ENCODE measurements around the gene TPM4.
A peak's percentile ranks its signal among the peaks of the same experiment; 100 is the strongest.
"Not testable (repeated sequence)": the region's sequence is repeated elsewhere in the genome, so short reads cannot be mapped to it uniquely, and the experiment has no call there.

TPM4 gene

DNA sequence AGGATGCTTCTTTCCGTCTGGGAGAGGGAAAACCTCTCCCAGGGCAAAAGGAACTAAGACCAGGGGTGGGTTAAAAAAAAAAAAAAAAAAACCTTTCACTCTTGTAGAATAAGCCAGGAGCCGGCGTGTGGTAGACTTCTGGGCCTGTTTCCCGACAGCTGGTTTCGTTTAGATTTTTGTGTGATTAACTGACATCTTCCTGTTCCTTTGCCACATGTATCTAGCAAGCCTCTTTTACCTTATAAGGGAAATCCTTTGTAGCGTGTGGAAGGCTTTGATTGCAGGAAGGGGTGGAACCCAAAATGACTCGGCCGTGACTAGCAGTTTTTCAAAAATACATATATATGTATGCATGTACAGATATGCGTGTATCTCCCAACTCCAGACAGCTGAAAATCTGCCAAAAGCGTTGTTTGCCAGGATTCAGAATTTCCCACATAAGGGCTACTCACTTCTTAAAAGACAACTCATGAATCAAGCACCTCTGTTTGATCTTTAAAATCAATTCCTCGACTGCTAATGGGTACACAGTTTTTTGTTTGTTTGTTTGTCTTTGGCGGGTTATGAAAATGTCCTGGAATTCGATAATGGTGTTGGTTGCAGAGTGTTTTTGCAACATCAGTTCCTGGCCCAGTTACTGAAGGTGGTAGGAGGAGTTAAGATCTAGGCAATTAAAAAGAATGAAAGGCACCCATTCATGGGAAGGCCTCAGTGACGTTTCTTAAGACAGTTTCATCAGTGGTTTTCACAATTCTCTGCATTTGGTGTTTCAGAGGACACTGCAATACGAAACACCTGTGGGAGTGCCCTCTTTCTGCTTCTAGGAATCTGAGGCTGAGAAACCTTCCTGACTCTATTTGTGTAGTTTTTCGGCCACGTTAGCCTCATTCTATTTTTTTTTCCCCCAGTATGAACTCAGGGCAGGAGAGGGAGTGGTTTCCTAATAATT lies 2.7 kb downstream of the TPM4 start:
- peak overlapping the region; percentile 89 for H3K27ac Mint-ChIP-seq (ENCODE audit: low read depth)
- DNase-seq (ENCODE audit: low spot score in 2 of 2) (peak in 1 of 2 donors; percentile 75), ATAC-seq (replicated peaks; ENCODE audit: extremely low read depth, poor library complexity, severe bottlenecking) (peak; percentile 82)
- H3K4me1 Mint-ChIP-seq: peaks cover 54% of the 10 kb centered on the region
- no peaks in the 10 kb centered on the region for H3K27me3 Mint-ChIP-seq
- peak overlapping the region; percentile 78 for H3K4me3 Mint-ChIP-seq
- no peaks in the 10 kb centered on the region for H3K9me3 Mint-ChIP-seq
- H3K36me3 Mint-ChIP-seq (ENCODE audit: insufficient read depth): peaks cover 45% of the 10 kb centered on the region

- ATAC-seq (replicated peaks; ENCODE audit: extremely low read depth, poor library complexity, severe bottlenecking): no peak
- peaks cover 56% of the 10 kb centered on the region for H3K4me1 Mint-ChIP-seq
- no peaks in the 10 kb centered on the region for H3K27me3 Mint-ChIP-seq
- peak overlapping the region; percentile 41 for H3K4me3 Mint-ChIP-seq
- H3K27ac Mint-ChIP-seq (ENCODE audit: low read depth): no peak overlapping the region
- H3K36me3 Mint-ChIP-seq (ENCODE audit: insufficient read depth): peaks cover 84% of the 10 kb centered on the region
- no peak for DNase-seq (ENCODE audit: low spot score in 2 of 2)
- H3K9me3 Mint-ChIP-seq: no peaks in the 10 kb centered on the region
Measured at GRCh38 chr19:16084067-16084685, 7.9 kb downstream of the TPM4 start.

GRCh38 chr19:16085115-16085514 lies 8.8 kb downstream of the TPM4 start:
- no peak for ATAC-seq (replicated peaks; ENCODE audit: extremely low read depth, poor library complexity, severe bottlenecking)
- H3K4me3 Mint-ChIP-seq: peak overlapping the region; percentile 72

DNA sequence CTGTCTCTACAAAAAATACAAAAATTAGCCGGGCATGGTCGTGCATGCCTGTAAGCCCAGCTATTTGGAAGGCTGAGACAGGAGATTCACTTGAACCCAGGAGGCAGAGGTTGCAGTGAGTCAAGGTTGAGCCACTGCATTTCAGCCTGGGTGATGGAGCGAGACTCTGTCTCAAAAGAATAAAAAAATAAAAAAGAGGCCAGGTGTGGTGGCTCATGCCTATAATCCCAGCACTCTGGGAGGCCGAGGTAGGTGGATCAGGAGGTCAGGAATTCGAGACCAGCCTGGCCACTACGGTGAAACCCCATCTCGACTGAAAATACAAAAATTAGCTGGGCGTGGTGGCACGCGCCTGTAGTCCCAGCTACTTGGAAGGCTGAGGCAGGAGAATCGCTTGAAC lies 11.1 kb downstream of the TPM4 start:
- not testable (repeated sequence) for ATAC-seq (replicated peaks; ENCODE audit: extremely low read depth, poor library complexity, severe bottlenecking); DNase-seq (ENCODE audit: low spot score in 2 of 2); H3K4me3 Mint-ChIP-seq; H3K27ac Mint-ChIP-seq (ENCODE audit: low read depth); H3K27me3 Mint-ChIP-seq; H3K9me3 Mint-ChIP-seq
- Mint-ChIP-seq H3K4me1 (peaks cover 39% of the 10 kb centered on the region), H3K36me3 (ENCODE audit: insufficient read depth) (peaks cover 96% of the 10 kb centered on the region)

More at GRCh38 chr19:16085115-16085514, 8.8 kb downstream of the TPM4 start:
- Mint-ChIP-seq H3K4me1 (peaks cover 52% of the 10 kb centered on the region), H3K9me3 (no peaks in the 10 kb centered on the region), H3K27me3 (no peaks in the 10 kb centered on the region), H3K36me3 (ENCODE audit: insufficient read depth) (peaks cover 87% of the 10 kb centered on the region), H3K27ac (ENCODE audit: low read depth) (no peak overlapping the region)
- DNase-seq (ENCODE audit: low spot score in 2 of 2): no peak

DNA sequence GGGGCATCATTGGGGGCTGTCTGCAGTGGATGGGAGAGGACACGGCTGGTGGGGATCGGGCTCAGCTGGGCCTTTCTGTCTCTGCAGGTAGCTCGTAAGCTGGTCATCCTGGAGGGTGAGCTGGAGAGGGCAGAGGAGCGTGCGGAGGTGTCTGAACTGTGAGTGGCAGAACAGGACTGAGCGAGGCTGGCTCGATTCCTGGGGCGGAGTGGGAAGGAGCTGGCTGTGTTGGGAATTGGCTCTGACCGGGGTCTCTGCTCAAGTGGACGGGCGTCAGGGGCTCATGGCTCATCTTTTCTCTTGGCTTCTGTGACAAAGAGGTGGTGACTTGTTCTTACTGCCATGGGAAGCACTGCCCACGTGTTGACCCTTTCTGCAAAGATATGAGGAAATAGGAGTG lies 11.6 kb downstream of the TPM4 start:
- H3K4me1 Mint-ChIP-seq: peaks cover 44% of the 10 kb centered on the region
- no peaks in the 10 kb centered on the region for H3K9me3 Mint-ChIP-seq
- H3K27ac Mint-ChIP-seq (ENCODE audit: low read depth): no peak overlapping the region
- peaks cover 96% of the 10 kb centered on the region for H3K36me3 Mint-ChIP-seq (ENCODE audit: insufficient read depth)
- H3K4me3 Mint-ChIP-seq: no peak overlapping the region
- H3K27me3 Mint-ChIP-seq: no peaks in the 10 kb centered on the region
- ATAC-seq (replicated peaks; ENCODE audit: extremely low read depth, poor library complexity, severe bottlenecking) (no peak), DNase-seq (ENCODE audit: low spot score in 2 of 2) (no peak)

- Mint-ChIP-seq H3K27ac (ENCODE audit: low read depth) (no peak overlapping the region), H3K4me1 (peaks cover 47% of the 10 kb centered on the region), H3K4me3 (no peak overlapping the region), H3K9me3 (no peaks in the 10 kb centered on the region), H3K36me3 (ENCODE audit: insufficient read depth) (peaks cover 97% of the 10 kb centered on the region), H3K27me3 (no peaks in the 10 kb centered on the region)
- no peak for ATAC-seq (replicated peaks; ENCODE audit: extremely low read depth, poor library complexity, severe bottlenecking)
- no peak for DNase-seq (ENCODE audit: low spot score in 2 of 2)
Measured at GRCh38 chr19:16088351-16089009, 12.2 kb downstream of the TPM4 start.

GRCh38 chr19:16089010-16089846 lies 12.9 kb downstream of the TPM4 start:
- Mint-ChIP-seq H3K4me3 (no peak overlapping the region), H3K36me3 (ENCODE audit: insufficient read depth) (peaks cover 97% of the 10 kb centered on the region), H3K27ac (ENCODE audit: low read depth) (no peak overlapping the region), H3K9me3 (no peaks in the 10 kb centered on the region), H3K4me1 (peaks cover 47% of the 10 kb centered on the region), H3K27me3 (no peaks in the 10 kb centered on the region)
- ATAC-seq (replicated peaks; ENCODE audit: extremely low read depth, poor library complexity, severe bottlenecking): no peak
- no peak for DNase-seq (ENCODE audit: low spot score in 2 of 2)

GRCh38 chr19:16091546-16092475 lies 15.5 kb downstream of the TPM4 start:
- H3K36me3 Mint-ChIP-seq (ENCODE audit: insufficient read depth): peaks cover 96% of the 10 kb centered on the region
- peaks cover 34% of the 10 kb centered on the region for H3K4me1 Mint-ChIP-seq
- no peaks in the 10 kb centered on the region for H3K27me3 Mint-ChIP-seq
- DNase-seq (ENCODE audit: low spot score in 2 of 2): no peak
- H3K9me3 Mint-ChIP-seq: no peaks in the 10 kb centered on the region
- no peak overlapping the region for H3K4me3 Mint-ChIP-seq
- ATAC-seq (replicated peaks; ENCODE audit: extremely low read depth, poor library complexity, severe bottlenecking): no peak
- no peak overlapping the region for H3K27ac Mint-ChIP-seq (ENCODE audit: low read depth)

DNA sequence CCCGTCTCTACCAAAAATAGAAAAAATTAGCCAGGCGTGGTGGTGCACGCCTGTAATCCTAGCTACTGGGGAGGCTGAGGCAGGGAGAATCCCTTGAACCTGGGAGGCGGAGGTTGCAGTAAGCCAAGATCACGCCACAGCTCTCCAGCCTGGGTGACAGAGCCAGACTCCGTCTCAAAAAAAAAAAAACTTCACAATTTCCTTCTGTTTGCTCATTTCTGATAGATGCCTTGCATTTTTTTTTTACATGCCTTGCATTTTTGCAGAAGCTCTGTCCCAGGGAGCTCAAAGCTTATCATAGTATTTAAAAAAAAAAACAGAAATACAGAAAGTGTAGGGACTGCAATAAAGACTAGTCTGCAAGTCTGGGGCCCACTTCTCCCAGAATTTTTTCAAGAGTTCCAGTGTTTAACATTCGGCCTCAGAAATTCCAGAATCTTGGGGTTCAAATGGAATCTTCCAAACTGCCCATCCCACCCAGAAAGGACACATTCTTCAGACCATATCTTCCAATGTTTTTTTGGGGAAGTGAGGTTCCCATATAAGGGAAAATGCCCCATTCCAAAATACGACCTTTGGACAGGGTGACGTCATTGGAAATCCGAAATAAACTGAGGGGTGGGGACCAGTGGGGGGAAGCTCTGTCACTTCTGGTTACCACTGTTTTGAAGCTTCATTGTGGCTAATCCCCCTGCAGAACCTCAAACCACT lies 18.2 kb downstream of the TPM4 start:
- ATAC-seq (replicated peaks; ENCODE audit: extremely low read depth, poor library complexity, severe bottlenecking) (no peak), DNase-seq (ENCODE audit: low spot score in 2 of 2) (no peak)
- Mint-ChIP-seq H3K4me1 (peaks cover 26% of the 10 kb centered on the region), H3K9me3 (no peaks in the 10 kb centered on the region), H3K4me3 (no peak overlapping the region), H3K27me3 (no peaks in the 10 kb centered on the region), H3K36me3 (ENCODE audit: insufficient read depth) (peaks cover 92% of the 10 kb centered on the region), H3K27ac (ENCODE audit: low read depth) (peak overlapping the region; percentile 65)

DNA sequence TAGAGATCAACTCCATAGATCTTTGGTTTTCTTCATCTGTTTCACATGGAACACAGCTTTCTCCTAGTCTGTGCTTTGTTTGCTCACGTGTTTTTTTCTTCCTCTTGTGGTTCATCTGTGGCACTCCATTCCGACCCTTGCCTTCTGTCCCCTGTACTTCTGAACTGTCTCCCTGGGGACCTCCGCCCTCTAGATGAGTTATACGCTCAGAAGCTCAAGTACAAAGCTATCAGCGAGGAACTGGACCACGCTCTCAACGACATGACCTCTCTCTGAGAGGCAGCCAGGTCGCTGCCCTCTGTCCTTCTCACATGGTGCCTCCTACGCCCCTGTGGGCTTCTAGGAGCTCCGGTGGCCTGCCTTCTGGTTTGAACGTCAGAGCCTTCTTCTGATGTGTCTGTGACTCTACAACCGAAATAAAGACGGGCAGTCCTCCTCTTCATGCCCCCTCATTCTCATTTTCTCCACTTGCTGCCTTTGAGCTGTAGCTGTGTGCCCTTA lies 18.8 kb downstream of the TPM4 start:
- Mint-ChIP-seq H3K27ac (ENCODE audit: low read depth) (peak overlapping the region; percentile 65), H3K4me1 (peaks cover 24% of the 10 kb centered on the region), H3K9me3 (no peaks in the 10 kb centered on the region), H3K36me3 (ENCODE audit: insufficient read depth) (peaks cover 90% of the 10 kb centered on the region), H3K27me3 (no peaks in the 10 kb centered on the region), H3K4me3 (no peak overlapping the region)
- no peak for DNase-seq (ENCODE audit: low spot score in 2 of 2)
- no peak for ATAC-seq (replicated peaks; ENCODE audit: extremely low read depth, poor library complexity, severe bottlenecking)
